ENCODE measurements around the gene FBLN5. TPM values are rescaled to one million over a fixed set of nuclear protein-coding genes. Genes with fewer than 3 reads are reported as not detected.

FBLN5 gene
- polyA plus RNA-seq, 1 of the 3 experiments (the other 2 are of a cell fraction) = 39.8 TPM

DNA sequence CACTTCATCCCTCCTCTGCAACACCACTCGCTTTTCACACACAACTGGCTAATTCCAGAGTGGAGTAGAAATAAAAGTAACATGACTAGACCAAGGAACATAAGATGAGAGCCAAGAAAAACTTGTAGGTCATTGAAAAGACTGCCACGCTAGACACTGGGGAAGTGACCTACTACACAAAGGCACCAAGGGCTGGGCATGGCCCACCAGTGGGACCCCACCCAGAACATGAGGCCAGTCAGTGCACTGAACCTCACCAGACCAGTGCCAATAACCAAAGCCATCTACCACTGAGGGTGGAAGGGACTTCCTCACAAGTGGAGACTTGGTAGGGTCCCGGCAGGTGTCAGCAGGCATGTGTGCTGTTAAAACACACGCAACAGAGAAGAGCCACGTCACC is 19.7 kb downstream of the FBLN5 start:
- ChIA-PET POLR2A (no interaction called here), CTCF (interaction anchor here (0.9 to 1.1 kb wide), 2 partner anchors 26 to 759 kb away, joined by 3 to 4 read pairs; no protein-coding TSS in a partner anchor)
- H3K9me3 ChIP-seq = no peaks in the 10 kb centered on the region
- no peak overlapping the region for H2AFZ ChIP-seq (ENCODE audit: low read depth)
- no peaks in the 10 kb centered on the region for H3F3A ChIP-seq (replicated peaks; ENCODE audit: insufficient read depth)
- DNase-seq = no peak
- H3K4me3 ChIP-seq (ENCODE audit: low read depth in 2 of 2, low read length in 1 of 2) = no peak overlapping the region
- no peak overlapping the region for H3K9ac ChIP-seq
- TF ChIP-seq, protein P1, sequence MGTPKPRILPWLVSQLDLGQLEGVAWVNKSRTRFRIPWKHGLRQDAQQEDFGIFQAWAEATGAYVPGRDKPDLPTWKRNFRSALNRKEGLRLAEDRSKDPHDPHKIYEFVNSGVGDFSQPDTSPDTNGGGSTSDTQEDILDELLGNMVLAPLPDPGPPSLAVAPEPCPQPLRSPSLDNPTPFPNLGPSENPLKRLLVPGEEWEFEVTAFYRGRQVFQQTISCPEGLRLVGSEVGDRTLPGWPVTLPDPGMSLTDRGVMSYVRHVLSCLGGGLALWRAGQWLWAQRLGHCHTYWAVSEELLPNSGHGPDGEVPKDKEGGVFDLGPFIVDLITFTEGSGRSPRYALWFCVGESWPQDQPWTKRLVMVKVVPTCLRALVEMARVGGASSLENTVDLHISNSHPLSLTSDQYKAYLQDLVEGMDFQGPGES (IDR thresholded peaks at IDR 0.05; ENCODE audit: low read depth, low read length) = no peak
- TF ChIP-seq CHD2 (IDR thresholded peaks at IDR 0.05; ENCODE audit: low read length, partially characterized antibody) (no peak), EP300 (IDR thresholded peaks at IDR 0.05; ENCODE audit: borderline replicate concordance in 1 of 2, low read depth in 1 of 2, low read length in 1 of 2) (no peak), MEF2A (IDR thresholded peaks at IDR 0.05; ENCODE audit: borderline replicate concordance, low read depth) (no peak)
- H3K9me2 ChIP-seq = no peaks in the 10 kb centered on the region
- no peak overlapping the region for H3K27ac ChIP-seq (ENCODE audit: low read depth in 2 of 2, low read length in 1 of 2)
- no peaks in the 10 kb centered on the region for H3K4me1 ChIP-seq (ENCODE audit: control insufficient read depth in 1 of 2, insufficient read depth in 2 of 2, low read depth in 1 of 2, low read length in 1 of 2)
- no peak overlapping the region for H3K4me2 ChIP-seq
- H3K27me3 ChIP-seq (ENCODE audit: insufficient read depth) = no peaks in the 10 kb centered on the region
- H3K79me2 ChIP-seq (ENCODE audit: insufficient read depth) = no peaks in the 10 kb centered on the region
- peaks cover 5 to 46% of the 10 kb centered on the region in 2 experiments for H3K36me3 ChIP-seq (replicated peaks in 1 of 2; ENCODE audit: control insufficient read depth in 1 of 2, insufficient read depth in 2 of 2, low read length in 1 of 2)
- 82% methylated on average over 5 of the region's 5 CpGs for WGBS (ENCODE audit: low lambda C conversion rate)
- H4K20me1 ChIP-seq (ENCODE audit: insufficient read depth) = no peaks in the 10 kb centered on the region

DNA sequence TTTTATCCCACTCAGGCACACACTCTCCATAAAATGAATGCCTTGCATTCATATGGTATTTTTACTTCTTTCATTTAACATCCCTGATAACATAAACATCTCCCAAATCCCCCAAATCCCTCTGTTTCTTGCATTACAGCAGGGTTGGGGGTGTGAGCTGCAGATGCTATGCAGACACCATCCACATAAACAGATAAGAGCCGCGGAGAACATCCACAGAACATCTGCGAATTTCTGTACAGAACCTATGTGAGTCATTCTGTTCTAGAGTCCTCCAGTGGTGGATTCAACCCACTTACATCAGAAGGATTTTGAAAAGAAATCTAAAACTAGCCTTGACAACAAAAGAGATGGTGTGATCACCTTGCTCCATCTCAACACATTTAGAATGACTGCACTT is 20.3 kb downstream of the FBLN5 start:
- WGBS (ENCODE audit: low lambda C conversion rate) = 43% methylated on average over 3 of the region's 3 CpGs
- Histone ChIP-seq H3F3A (replicated peaks; ENCODE audit: insufficient read depth) (no peaks in the 10 kb centered on the region), H3K4me1 (ENCODE audit: control insufficient read depth in 1 of 2, insufficient read depth in 2 of 2, low read depth in 1 of 2, low read length in 1 of 2) (no peaks in the 10 kb centered on the region), H3K27me3 (ENCODE audit: insufficient read depth) (no peaks in the 10 kb centered on the region), H3K4me3 (ENCODE audit: low read depth in 2 of 2, low read length in 1 of 2) (no peak overlapping the region), H3K9me3 (no peaks in the 10 kb centered on the region), H3K79me2 (ENCODE audit: insufficient read depth) (no peaks in the 10 kb centered on the region), H3K36me3 (replicated peaks in 1 of 2; ENCODE audit: control insufficient read depth in 1 of 2, insufficient read depth in 2 of 2, low read length in 1 of 2) (peaks cover 3 to 44% of the 10 kb centered on the region in 2 experiments), H3K9ac (no peak overlapping the region), H3K4me2 (no peak overlapping the region), H3K9me2 (no peaks in the 10 kb centered on the region), H2AFZ (ENCODE audit: low read depth) (no peak overlapping the region), H4K20me1 (ENCODE audit: insufficient read depth) (no peaks in the 10 kb centered on the region), H3K27ac (ENCODE audit: low read depth in 2 of 2, low read length in 1 of 2) (no peak overlapping the region)
- no peak for DNase-seq
- ChIA-PET POLR2A (no interaction called here), CTCF (interaction anchor here (0.9 to 1.1 kb wide), 2 partner anchors 26 to 759 kb away, joined by 3 to 4 read pairs; no protein-coding TSS in a partner anchor)
- TF ChIP-seq, protein P2, sequence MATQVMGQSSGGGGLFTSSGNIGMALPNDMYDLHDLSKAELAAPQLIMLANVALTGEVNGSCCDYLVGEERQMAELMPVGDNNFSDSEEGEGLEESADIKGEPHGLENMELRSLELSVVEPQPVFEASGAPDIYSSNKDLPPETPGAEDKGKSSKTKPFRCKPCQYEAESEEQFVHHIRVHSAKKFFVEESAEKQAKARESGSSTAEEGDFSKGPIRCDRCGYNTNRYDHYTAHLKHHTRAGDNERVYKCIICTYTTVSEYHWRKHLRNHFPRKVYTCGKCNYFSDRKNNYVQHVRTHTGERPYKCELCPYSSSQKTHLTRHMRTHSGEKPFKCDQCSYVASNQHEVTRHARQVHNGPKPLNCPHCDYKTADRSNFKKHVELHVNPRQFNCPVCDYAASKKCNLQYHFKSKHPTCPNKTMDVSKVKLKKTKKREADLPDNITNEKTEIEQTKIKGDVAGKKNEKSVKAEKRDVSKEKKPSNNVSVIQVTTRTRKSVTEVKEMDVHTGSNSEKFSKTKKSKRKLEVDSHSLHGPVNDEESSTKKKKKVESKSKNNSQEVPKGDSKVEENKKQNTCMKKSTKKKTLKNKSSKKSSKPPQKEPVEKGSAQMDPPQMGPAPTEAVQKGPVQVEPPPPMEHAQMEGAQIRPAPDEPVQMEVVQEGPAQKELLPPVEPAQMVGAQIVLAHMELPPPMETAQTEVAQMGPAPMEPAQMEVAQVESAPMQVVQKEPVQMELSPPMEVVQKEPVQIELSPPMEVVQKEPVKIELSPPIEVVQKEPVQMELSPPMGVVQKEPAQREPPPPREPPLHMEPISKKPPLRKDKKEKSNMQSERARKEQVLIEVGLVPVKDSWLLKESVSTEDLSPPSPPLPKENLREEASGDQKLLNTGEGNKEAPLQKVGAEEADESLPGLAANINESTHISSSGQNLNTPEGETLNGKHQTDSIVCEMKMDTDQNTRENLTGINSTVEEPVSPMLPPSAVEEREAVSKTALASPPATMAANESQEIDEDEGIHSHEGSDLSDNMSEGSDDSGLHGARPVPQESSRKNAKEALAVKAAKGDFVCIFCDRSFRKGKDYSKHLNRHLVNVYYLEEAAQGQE (IDR thresholded peaks at IDR 0.05; ENCODE audit: low read depth, low read length) = no peak
- TF ChIP-seq RXRA (IDR thresholded peaks at IDR 0.05; ENCODE audit: borderline replicate concordance, low read depth) (no peak), TEAD4 (IDR thresholded peaks at IDR 0.05; ENCODE audit: borderline replicate concordance, insufficient read depth) (no peak), EZH2phosphoT487 (IDR thresholded peaks at IDR 0.05; ENCODE audit: borderline replicate concordance, low read depth) (no peak), CHD2 (IDR thresholded peaks at IDR 0.05; ENCODE audit: low read length, partially characterized antibody) (no peak), EP300 (IDR thresholded peaks at IDR 0.05; ENCODE audit: borderline replicate concordance in 1 of 2, low read depth in 1 of 2, low read length in 1 of 2) (no peak), POLR2AphosphoS5 (IDR thresholded peaks at IDR 0.05; ENCODE audit: low read depth, low read length) (no peak), JUND (IDR thresholded peaks at IDR 0.05) (no peak)
- TF ChIP-seq, protein P1 (IDR thresholded peaks at IDR 0.05; ENCODE audit: low read depth, low read length) = no peak
